K562 (cell line): Measurements from ENCODE around the gene EPHA4.

Source experiments
- CHCHD3 ChIP-seq: fragments of 250-450 bp; sonication (Bioruptor Pico); IDR thresholded peaks from 2 replicates; pipeline ENCODE4 v2.1.2; 2022; ENCODE audit warnings: mild to moderate bottlenecking
- KDM5B ChIP-seq: fragments of 200-600 bp; sonication (generic); IDR thresholded peaks from 2 replicates; pipeline ENCODE4 v1.6.1; 2012; ENCODE audit warnings: low read depth, mild to moderate bottlenecking, moderate library complexity, low read length, control low read depth, inconsistent platforms; ENCODE audit not compliant: insufficient replicate concordance
- MNT ChIP-seq, 2 experiments: fragments of 450-650 bp; conservative IDR thresholded peaks; 2 replicates each; pipeline ENCODE4 v1.6.1; 2017; ENCODE audit warnings: mild to moderate bottlenecking in 2 of 2, moderate library complexity in 2 of 2
- PURB ChIP-seq: sonication (generic); formaldehyde crosslinking; IDR thresholded peaks from 2 replicates; pipeline ENCODE4 v1.9.0; 2021; ENCODE audit warnings: low read depth, mild to moderate bottlenecking, missing genetic modification reagents
- THAP7 ChIP-seq: fragments of 250-450 bp; sonication (Bioruptor Pico); IDR thresholded peaks from 2 replicates; pipeline ENCODE4 v1.5.0; 2021
- USF2 ChIP-seq: sonication (generic); formaldehyde crosslinking; IDR thresholded peaks from 2 replicates; pipeline ENCODE4 v1.5.0; 2020; ENCODE audit warnings: missing genetic modification reagents

- TF ChIP-seq USF2, result no peak
- no peak for TF ChIP-seq PURB (CRISPR knock-in tag)
- no peak for TF ChIP-seq CHCHD3
- TF ChIP-seq THAP7 (CRISPR knock-in tag), result no peak
- TF ChIP-seq KDM5B, result no peak
- no peak for TF ChIP-seq MNT (conservative IDR thresholded peaks at IDR 0.05)
These were observed 159.1 kb downstream of the EPHA4 start for GRCh38 chr2:221412978-221413377.
